CD4-positive, alpha-beta T cell treated with Interleukin-21 for 1 hour (primary cell): ENCODE data around the gene S100A10.

Experiments
- DNase-seq: peaks from one replicate; pipeline ENCODE4 v3.0.0-alpha.2; 2020

The S100A10 gene

DNA sequence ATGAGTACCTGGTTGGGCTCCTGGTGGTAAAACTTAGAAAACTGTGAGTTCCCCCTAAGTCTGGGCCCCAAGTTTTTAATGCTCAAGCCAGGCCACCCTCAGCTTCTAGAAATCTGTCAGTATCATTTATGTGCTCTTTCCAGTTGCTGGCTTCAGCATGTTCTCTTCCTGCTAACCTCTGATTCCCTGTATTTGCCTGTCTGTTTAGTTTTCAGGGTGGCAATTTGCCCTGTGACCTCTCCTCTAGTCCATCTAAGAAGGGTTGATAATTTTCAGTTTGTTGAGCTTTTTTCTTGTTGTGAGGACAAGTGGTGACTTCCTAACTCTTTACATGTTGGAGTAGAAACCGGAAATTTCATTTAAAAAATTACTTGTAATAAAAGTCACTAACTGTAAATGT, 16.0 kb upstream of the S100A10 start:
- DNase-seq: no peak

GRCh38 chr1:152007047-152007446, 13.4 kb upstream of the S100A10 start:
- DNase-seq: no peak

GRCh38 chr1:152005360-152005912, 11.8 kb upstream of the S100A10 start:
- no peak for DNase-seq

GRCh38 chr1:152003846-152004442, 10.3 kb upstream of the S100A10 start:
- DNase-seq: no peak

DNA sequence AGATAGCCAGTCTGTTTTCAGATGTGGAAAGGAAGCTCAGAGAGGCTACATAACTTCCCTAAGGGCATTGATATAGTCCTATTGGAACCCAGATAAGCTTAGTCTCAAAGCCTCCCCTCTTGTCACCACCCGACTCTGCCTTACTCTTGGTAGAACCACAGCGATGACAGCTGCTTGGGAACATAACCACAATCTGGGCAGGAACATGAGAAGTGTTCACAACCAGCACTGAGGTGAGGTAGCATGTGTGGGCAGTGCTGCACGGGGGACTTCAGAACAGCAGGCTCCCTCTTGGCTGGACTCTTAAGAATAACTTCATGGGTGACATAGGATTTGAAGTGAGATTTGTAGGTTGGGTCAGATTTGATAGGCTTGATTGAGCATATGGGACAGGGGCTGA, 9.3 kb upstream of the S100A10 start:
- no peak for DNase-seq

- DNase-seq: peak; percentile 79
Observed at GRCh38 chr1:152001631-152002584, 8.2 kb upstream of the S100A10 start.

GRCh38 chr1:152000964-152001630, 7.4 kb upstream of the S100A10 start:
- no peak for DNase-seq

GRCh38 chr1:151998611-151999362, 5.1 kb upstream of the S100A10 start:
- no peak for DNase-seq

GRCh38 chr1:151997284-151997570, 3.6 kb upstream of the S100A10 start:
- DNase-seq: no peak

GRCh38 chr1:151995774-151996173, 2.1 kb upstream of the S100A10 start:
- no peak for DNase-seq

DNA sequence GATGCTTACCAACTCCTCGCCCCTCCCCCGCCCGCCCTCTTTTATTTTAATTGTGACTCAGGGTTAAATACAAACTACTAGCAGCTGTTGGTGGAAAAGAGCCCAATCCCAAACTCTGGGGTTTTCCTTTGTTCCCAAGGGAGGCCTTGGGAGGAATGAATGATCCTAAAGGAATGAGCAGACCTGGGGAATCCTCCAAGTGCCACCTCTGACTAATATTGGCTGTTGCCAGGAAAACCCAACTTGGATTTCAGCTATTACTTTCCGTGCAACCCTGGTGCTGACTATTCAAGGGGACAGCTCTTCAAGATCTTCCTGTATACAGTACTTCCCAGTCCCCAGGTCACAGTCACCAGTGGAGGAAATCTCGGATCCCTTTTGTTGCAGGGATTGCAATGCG, 1.3 kb upstream of the S100A10 start:
- no peak for DNase-seq

DNA sequence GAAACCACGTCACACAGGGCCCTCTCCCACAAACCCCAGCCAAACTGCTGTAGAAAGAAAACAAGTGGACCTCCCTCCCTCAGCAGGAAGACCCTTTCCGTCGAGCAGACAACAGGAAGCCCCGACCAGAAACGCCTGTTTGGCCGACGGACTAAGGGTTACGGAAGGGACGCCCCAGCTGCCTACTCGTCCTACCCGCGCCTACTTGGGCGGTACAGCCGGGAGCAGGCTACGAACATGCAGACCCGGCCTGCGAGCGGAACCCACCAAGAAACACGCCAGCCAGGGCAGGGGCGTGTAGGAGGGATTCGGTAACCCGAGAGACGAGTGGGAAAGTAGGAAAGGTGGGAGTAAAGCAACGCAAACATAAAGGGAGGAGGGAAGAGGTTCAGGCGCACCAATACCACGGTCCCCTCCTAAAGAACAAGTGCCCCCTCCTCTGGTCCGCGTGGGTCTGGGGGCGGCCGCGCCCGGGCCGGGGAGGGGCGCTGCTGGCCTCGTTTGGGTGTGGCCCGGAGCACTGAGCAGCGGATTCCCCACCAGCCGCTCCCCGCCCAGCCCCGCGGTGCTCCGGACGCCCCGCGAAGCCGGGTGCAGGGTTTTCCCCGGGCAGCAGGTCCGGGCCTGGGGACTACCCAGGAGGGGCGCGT, 450 bp downstream of the S100A10 start:
- peak; percentile 53 for DNase-seq

GRCh38 chr1:151992303-151993083, 1.2 kb downstream of the S100A10 start:
- peak; percentile 52 for DNase-seq

- no peak for DNase-seq
Observed at GRCh38 chr1:151991663-151992302, 1.9 kb downstream of the S100A10 start.

GRCh38 chr1:151990856-151991198, 2.8 kb downstream of the S100A10 start:
- no peak for DNase-seq

- no peak for DNase-seq
Observed at GRCh38 chr1:151990058-151990855, 3.4 kb downstream of the S100A10 start.

DNA sequence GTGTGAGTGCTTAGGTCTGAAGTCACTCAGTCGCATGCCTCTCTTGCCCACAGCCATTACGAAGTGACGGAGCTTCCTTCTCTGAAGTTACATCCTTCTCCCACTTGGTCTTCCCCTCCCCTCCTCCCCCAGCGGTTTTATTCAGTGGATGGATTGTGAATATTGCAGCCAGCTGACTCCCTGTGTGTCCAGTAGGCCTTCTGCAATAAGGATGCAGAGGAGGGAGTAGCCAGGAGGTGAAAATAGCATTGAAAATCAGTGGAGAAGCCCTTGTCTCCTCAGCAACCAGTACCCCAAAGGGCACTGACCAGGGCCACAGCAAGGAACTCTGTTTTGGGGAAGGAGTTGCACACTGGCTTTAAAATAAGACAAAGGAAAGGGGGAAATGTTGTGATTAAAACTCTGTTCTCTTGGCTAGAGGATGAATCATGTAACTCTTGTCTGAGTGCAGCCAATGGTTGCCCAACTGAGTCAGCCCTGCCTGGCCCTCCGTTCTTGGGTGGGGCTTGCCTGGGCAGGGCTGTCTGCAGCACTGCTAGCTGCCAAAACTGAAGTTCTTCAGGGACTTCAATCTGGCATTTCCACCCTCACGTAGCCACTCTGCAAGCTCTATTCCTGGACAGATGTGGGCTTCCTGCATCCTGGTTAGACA, 4.3 kb downstream of the S100A10 start:
- no peak for DNase-seq

DNA sequence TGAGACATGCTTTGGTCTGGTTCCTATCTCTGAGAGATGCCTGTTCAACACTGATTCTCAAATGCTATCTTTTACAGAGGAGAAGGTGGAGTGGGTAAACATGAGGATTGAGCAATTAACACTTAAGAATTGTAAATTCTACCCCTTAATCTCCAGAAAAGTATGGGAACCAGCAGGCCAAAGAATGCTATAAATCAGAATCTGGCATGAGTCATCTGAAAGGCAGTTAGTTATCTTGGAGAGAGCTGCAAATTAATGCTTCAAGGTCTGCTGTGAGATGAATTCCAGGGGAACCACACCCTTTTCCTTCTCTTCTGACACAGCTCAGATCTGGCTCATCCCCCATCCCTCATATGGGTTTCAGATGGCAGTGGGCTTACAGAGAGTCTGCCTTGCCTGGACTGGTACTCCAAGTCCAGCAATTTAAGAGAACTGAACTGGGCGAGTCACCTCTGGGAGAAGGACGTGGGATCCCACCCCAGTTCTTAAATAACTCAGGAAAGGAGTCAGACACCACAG, 5.2 kb downstream of the S100A10 start:
- no peak for DNase-seq

GRCh38 chr1:151986501-151987190, 7.0 kb downstream of the S100A10 start:
- DNase-seq: no peak
